HG03103 (cell line): ENCODE data around the gene ZNF608.

Experiments used
- ATAC-seq: cut with Tn5 transposase; IDR thresholded peaks from one replicate; pipeline ENCODE4 v1.9.1; 2021; ENCODE audit warnings: low read depth; ENCODE audit not compliant: unreplicated experiment

ZNF608 gene

GRCh38 chr5:124740071-124740470, 6.4 kb downstream of the ZNF608 start:
- no peak for ATAC-seq

GRCh38 chr5:124739634-124740025, 6.8 kb downstream of the ZNF608 start:
- no peak for ATAC-seq

GRCh38 chr5:124738681-124739633, 7.5 kb downstream of the ZNF608 start:
- no peak for ATAC-seq

- ATAC-seq = no peak
Observed at GRCh38 chr5:124737651-124738050, 8.8 kb downstream of the ZNF608 start.

- no peak for ATAC-seq
Observed at GRCh38 chr5:124736805-124737188, 9.6 kb downstream of the ZNF608 start.

GRCh38 chr5:124736082-124736804, 10.2 kb downstream of the ZNF608 start:
- no peak for ATAC-seq

GRCh38 chr5:124735169-124735858, 11.1 kb downstream of the ZNF608 start:
- no peak for ATAC-seq

GRCh38 chr5:124734574-124735168, 11.8 kb downstream of the ZNF608 start:
- ATAC-seq = no peak

GRCh38 chr5:124733329-124733650, 13.1 kb downstream of the ZNF608 start:
- ATAC-seq = no peak

GRCh38 chr5:124732428-124733328, 13.8 kb downstream of the ZNF608 start:
- ATAC-seq = no peak

- no peak for ATAC-seq
Observed at GRCh38 chr5:124730381-124730780, 16.1 kb downstream of the ZNF608 start.

GRCh38 chr5:124729720-124730359, 16.6 kb downstream of the ZNF608 start:
- no peak for ATAC-seq

GRCh38 chr5:124728968-124729332, 17.5 kb downstream of the ZNF608 start:
- ATAC-seq = no peak

GRCh38 chr5:124728331-124728967, 18.0 kb downstream of the ZNF608 start:
- no peak for ATAC-seq

- ATAC-seq = no peak
Observed at GRCh38 chr5:124726631-124727362, 19.6 kb downstream of the ZNF608 start.

GRCh38 chr5:124725622-124726258, 20.7 kb downstream of the ZNF608 start:
- ATAC-seq = no peak

- ATAC-seq = peak; percentile 57
Observed at GRCh38 chr5:124725040-124725434, 21.4 kb downstream of the ZNF608 start.
